Measurements from ENCODE around the gene TRMT61A.

GRCh38 chr14:103537175-103537990 is 8.4 kb downstream of the TRMT61A start:
- no peak for TF ChIP-seq POLR2AphosphoS5 (IDR thresholded peaks at IDR 0.05; ENCODE audit: borderline replicate concordance, low read depth, low read length)
- no peak for TF ChIP-seq EZH2 (IDR thresholded peaks at IDR 0.05)

Measured in SK-N-MC (cell line).